Body of pancreas (tissue), 4 donors: ENCODE measurements around the gene SCAMP4. TPM values are rescaled to one million over a fixed set of nuclear protein-coding genes. Genes with fewer than 3 reads are reported as not detected.
A peak's percentile ranks its signal among the peaks of the same experiment; 100 is the strongest.

Experiments
- ATAC-seq: fragments of 150-250 bp; one replicate; pipeline ENCODE4 v1.9.1; 2016
- DNase-seq, 4 donors: peaks; one replicate each; pipeline ENCODE4 v3.0.0-alpha.2; 2019
- H3K27ac ChIP-seq, 4 donors: fragments of 200-600 bp; sonication (generic); 1 replicate in 3 of 4; 2 replicates in 1 of 4; pipeline versions ENCODE4 v1.5.1 to v1.6.1; 2016 to 2019; ENCODE audit warnings: mild to moderate bottlenecking in 1 of 4, mixed read lengths in 1 of 4, moderate library complexity in 1 of 4
- H3K27me3 ChIP-seq, 2 donors: fragments of 200-600 bp; sonication (generic); one replicate each; pipeline ENCODE4 v1.6.0; 2016; ENCODE audit warnings: mild to moderate bottlenecking in 1 of 2
- H3K36me3 ChIP-seq, 2 donors: fragments of 200-600 bp; sonication (generic); replicated peaks in 1 of 2; 2 replicates each; pipeline ENCODE4 v1.5.1; 2016; ENCODE audit warnings: low read depth in 2 of 2; ENCODE audit not compliant: insufficient read depth in 1 of 2
- H3K4me1 ChIP-seq: fragments of 200-600 bp; sonication (generic); one replicate; pipeline ENCODE4 v1.6.0; 2016
- H3K4me3 ChIP-seq, 2 donors: fragments of 200-600 bp; sonication (generic); 1 replicate in 1 of 2; 2 replicates in 1 of 2; pipeline ENCODE4 v1.5.1; 2016 to 2019
- H3K9me3 ChIP-seq, 3 donors: fragments of 200-600 bp; sonication (generic); 1 replicate in 2 of 3; 2 replicates in 1 of 3; pipeline ENCODE4 v1.5.1; 2016
- CTCF ChIP-seq, 7 experiments: fragments of 450-650 bp in 4 of 7; fragments of 200-600 bp in 3 of 7; sonication (generic) in 3 of 7; IDR thresholded peaks; one replicate each; pipeline ENCODE4 v1.5.1; 2016 to 2019; ENCODE audit warnings: antibody characterized with exemption in 7 of 7
- POLR2A ChIP-seq, 3 donors: fragments of 450-650 bp; IDR thresholded peaks; one replicate each; pipeline ENCODE4 v1.6.1; 2016; ENCODE audit warnings: antibody characterized with exemption in 3 of 3, mild to moderate bottlenecking in 2 of 3
- whole genome bisulfite sequencing, 2 donors: methylation state at CpG; one replicate each; pipeline ENCODE4 v1.1.5; 2017; 5-methylcytosine and 5-hydroxymethylcytosine counted together
- intact Hi-C: fragments of 100-400 bp; cut with DNase I; formaldehyde crosslinking; loops from one replicate; pipeline ENCODE4 v1.15.1; 2023
- total RNA-seq, 2 donors: library from RNA; depleted of rRNA; stranded (reverse); fragments of >200 nt; gene quantifications; one replicate each; pipeline ENCODE4 v1.1.0, GENCODE V29; 2016

SCAMP4 gene
- total RNA-seq, 2 donors from 2014 or later, result 37.6 to 67.2 TPM

GRCh38 chr19:1923319-1923718 lies 18.1 kb downstream of the SCAMP4 start:
- no peak for TF ChIP-seq POLR2A (IDR thresholded peaks at IDR 0.05)
- no peak for TF ChIP-seq CTCF (IDR thresholded peaks at IDR 0.05)
- H3K4me3 ChIP-seq, result no peak overlapping the region
- no peaks in the 10 kb centered on the region for H3K27me3 ChIP-seq
- intact Hi-C loops, result loop anchor here (10.0 kb wide), 1 partner anchor 161 kb away; no protein-coding TSS in a partner anchor
- H3K4me1 ChIP-seq, result no peaks in the 10 kb centered on the region
- H3K36me3 ChIP-seq, result peaks cover 5 to 20% of the 10 kb centered on the region in 2 donors
- no peaks in the 10 kb centered on the region for H3K9me3 ChIP-seq
- 82 to 100% methylated on average over 6 to 8 of the region's 8 CpGs for WGBS, 2 donors
- DNase-seq, result no peak
- no peak for ATAC-seq
- no peak overlapping the region for H3K27ac ChIP-seq

GRCh38 chr19:1924320-1924961 lies 19.2 kb downstream of the SCAMP4 start:
- WGBS, 2 donors, result 94 to 96% methylated on average over 10 to 32 of the region's 35 CpGs
- H3K36me3 ChIP-seq, result peaks cover 5 to 18% of the 10 kb centered on the region in 2 donors
- TF ChIP-seq POLR2A (IDR thresholded peaks at IDR 0.05) (no peak), CTCF (IDR thresholded peaks at IDR 0.05) (no peak)
- no peak for DNase-seq
- H3K27ac ChIP-seq, result no peak overlapping the region
- no peaks in the 10 kb centered on the region for H3K27me3 ChIP-seq
- H3K9me3 ChIP-seq, result no peaks in the 10 kb centered on the region
- intact Hi-C loops, result loop anchor here (10.0 kb wide), 1 partner anchor 160 kb away; no protein-coding TSS in a partner anchor
- ATAC-seq, result no peak
- no peak overlapping the region for H3K4me3 ChIP-seq
- H3K4me1 ChIP-seq, result peaks cover 8% of the 10 kb centered on the region

- H3K27ac ChIP-seq, result no peak overlapping the region
- ATAC-seq (no peak), DNase-seq (no peak)
- intact Hi-C loops, result loop anchor here (10.0 kb wide), 1 partner anchor 159 kb away; no protein-coding TSS in a partner anchor
- no peaks in the 10 kb centered on the region for H3K27me3 ChIP-seq
- peaks cover 16% of the 10 kb centered on the region for H3K4me1 ChIP-seq
- 76 to 94% methylated on average over 14 of the region's 16 CpGs for WGBS, 2 donors
- H3K4me3 ChIP-seq, result no peak overlapping the region
- no peaks in the 10 kb centered on the region for H3K9me3 ChIP-seq
- peaks cover 5 to 16% of the 10 kb centered on the region in 2 donors for H3K36me3 ChIP-seq
- TF ChIP-seq POLR2A (IDR thresholded peaks at IDR 0.05) (no peak), CTCF (IDR thresholded peaks at IDR 0.05) (no peak)
Measured at GRCh38 chr19:1925544-1925943, 20.3 kb downstream of the SCAMP4 start.

- Histone ChIP-seq H3K4me3 (no peak overlapping the region), H3K9me3 (no peaks in the 10 kb centered on the region), H3K36me3 (peaks cover 0 to 6% of the 10 kb centered on the region in 2 donors), H3K27ac (peak overlapping the region in 3 of 4 donors; percentile 51 to 56 (median 53)), H3K27me3 (no peaks in the 10 kb centered on the region), H3K4me1 (peaks cover 16% of the 10 kb centered on the region)
- WGBS, 2 donors, result 4 to 12% methylated on average over 24 to 42 of the region's 42 CpGs
- TF ChIP-seq CTCF (IDR thresholded peaks at IDR 0.05), result peak; percentile 78 to 91 (median 87)
- TF ChIP-seq POLR2A (IDR thresholded peaks at IDR 0.05), result peak in 1 of 3 donors; percentile 11
- ATAC-seq, result peak; percentile 93
- peak; percentile 80 to 90 (median 82) for DNase-seq
- intact Hi-C loops, result loop anchor here (10.0 kb wide), 1 partner anchor 156 kb away; no protein-coding TSS in a partner anchor
Measured at GRCh38 chr19:1929021-1929742, 24.0 kb downstream of the SCAMP4 start.
